ENCODE results near the gene SLC9A4.
"Not testable (repeated sequence)": the region's sequence is repeated elsewhere in the genome, so short reads cannot be mapped to it uniquely, and the experiment has no call there.

SLC9A4 gene

GRCh38 chr2:102553601-102554000 lies 80.6 kb downstream of the SLC9A4 start:
- DNase-seq: no peak

DNA sequence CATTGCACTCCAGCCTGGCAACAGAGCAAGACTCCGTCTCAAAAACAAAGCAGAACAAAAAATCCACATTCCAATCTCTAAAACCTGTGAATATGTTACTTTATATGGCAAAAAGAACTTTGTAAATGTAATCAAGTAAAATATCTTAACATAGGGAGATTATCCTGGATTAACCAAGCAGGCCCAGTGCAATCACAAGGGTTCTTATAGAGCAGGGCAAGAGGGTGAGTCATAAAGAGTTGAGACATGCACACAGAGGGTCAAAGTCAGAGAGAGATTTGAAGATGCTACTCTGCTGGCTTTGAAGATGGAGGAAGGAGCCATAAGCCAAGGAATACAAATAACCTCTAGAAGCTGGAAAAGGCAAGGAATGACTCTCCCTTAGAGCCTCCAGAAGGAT lies 85.4 kb downstream of the SLC9A4 start:
- DNase-seq: no peak

DNA sequence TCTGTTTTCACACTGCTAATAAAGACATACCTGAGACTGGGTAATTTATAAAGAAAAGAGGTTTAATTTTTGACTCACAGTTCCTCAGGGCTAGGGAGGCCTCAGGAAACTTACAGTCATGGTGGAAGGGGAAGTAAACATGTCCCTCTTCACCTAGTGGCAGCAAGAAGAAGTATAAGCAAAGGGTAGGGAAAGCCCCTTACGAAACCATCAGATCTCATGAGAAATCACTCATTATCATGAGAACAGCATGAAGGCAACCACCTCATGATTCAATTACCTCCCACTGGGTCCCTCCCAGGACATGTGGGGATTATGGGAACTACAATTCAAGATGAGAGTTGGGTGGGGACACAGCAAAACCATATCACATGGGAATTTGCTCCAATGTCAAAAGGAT lies 89.5 kb downstream of the SLC9A4 start:
- not testable (repeated sequence) for DNase-seq

DNA sequence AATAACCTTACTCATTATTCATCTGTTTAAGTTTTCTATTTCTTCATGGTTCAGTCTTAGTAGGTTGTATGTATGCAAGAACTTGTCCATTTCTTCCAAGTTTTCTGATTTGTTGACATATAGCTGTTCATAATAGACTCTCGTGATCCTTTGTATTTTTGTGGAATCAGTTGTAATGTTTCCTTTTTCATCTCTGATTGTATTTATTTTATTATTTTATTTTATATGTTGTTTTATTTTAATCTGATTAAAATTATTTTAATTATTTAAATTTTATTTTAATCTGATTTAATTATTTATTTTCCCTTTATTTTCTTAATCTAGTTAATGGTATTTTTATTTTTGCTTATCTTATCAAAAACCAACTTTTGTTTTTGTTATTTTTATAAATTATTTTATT lies 102.9 kb downstream of the SLC9A4 start:
- DNase-seq: no peak

- DNase-seq: no peak
Observed at GRCh38 chr2:102578376-102578775, 105.3 kb downstream of the SLC9A4 start.

DNA sequence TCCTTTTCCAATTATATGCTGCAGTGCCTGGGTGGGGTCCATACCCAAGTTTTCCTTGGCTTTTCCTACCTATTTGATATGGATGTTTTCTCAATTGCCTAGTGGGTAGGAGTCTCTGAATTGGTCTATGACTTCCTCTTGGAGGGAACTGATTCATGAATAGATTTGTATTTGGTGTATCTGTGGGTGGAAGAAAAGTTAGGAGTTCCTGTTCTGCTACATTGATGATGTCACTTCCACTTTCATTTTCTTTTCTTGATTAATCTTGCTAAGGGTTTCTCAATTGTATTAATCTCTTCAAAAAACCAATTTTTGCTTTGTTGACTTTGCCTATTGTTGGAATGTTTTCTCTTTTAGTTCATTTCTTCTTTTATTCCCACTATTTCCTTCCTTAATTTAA lies 108.9 kb downstream of the SLC9A4 start:
- DNase-seq: no peak

DNA sequence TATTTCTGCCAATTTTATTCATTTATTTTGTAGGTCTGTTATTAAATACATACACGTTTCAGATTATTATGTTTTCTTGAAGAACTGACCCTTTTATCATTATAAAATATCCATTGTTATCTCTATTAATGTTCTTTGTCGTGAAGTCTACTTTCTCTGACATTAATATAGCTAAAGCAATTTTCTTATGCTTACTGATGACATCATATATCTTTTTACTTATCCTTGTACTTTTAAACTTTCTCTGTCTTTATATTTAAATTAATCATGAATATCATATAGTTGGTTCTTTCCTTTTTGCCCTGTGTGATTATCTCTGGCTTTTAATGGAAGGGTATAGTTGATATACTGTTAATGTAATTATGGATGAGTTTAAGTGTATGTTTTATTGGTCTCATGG lies 109.8 kb downstream of the SLC9A4 start:
- no peak for DNase-seq
